GM18499 (cell line): ENCODE measurements around the gene ATP8A1.
"Not testable (repeated sequence)": the region's sequence is repeated elsewhere in the genome, so short reads cannot be mapped to it uniquely, and the experiment has no call there.

Experiments
- ATAC-seq: cut with Tn5 transposase; IDR thresholded peaks from one replicate; pipeline ENCODE4 v1.9.1; 2021; ENCODE audit warnings: moderate number of reproducible peaks; ENCODE audit not compliant: insufficient read depth, unreplicated experiment

The ATP8A1 gene

GRCh38 chr4:42652529-42653231 lies 4.2 kb downstream of the ATP8A1 start:
- not testable (repeated sequence) for ATAC-seq

- no peak for ATAC-seq
Observed at GRCh38 chr4:42649870-42650269, 7.0 kb downstream of the ATP8A1 start.

- no peak for ATAC-seq
Observed at GRCh38 chr4:42646999-42647541, 9.8 kb downstream of the ATP8A1 start.

- no peak for ATAC-seq
Observed at GRCh38 chr4:42646013-42646784, 10.7 kb downstream of the ATP8A1 start.

GRCh38 chr4:42644897-42645296 lies 12.0 kb downstream of the ATP8A1 start:
- no peak for ATAC-seq

GRCh38 chr4:42643685-42644084 lies 13.2 kb downstream of the ATP8A1 start:
- ATAC-seq: peak; percentile 63

GRCh38 chr4:42642845-42643615 lies 13.9 kb downstream of the ATP8A1 start:
- no peak for ATAC-seq

GRCh38 chr4:42642101-42642797 lies 14.7 kb downstream of the ATP8A1 start:
- ATAC-seq: no peak

GRCh38 chr4:42641656-42642055 lies 15.2 kb downstream of the ATP8A1 start:
- no peak for ATAC-seq

GRCh38 chr4:42641161-42641560 lies 15.7 kb downstream of the ATP8A1 start:
- ATAC-seq: no peak

GRCh38 chr4:42640613-42641012 lies 16.3 kb downstream of the ATP8A1 start:
- ATAC-seq: no peak

GRCh38 chr4:42638993-42639392 lies 17.9 kb downstream of the ATP8A1 start:
- ATAC-seq: peak; percentile 53

GRCh38 chr4:42638321-42638720 lies 18.6 kb downstream of the ATP8A1 start:
- no peak for ATAC-seq

GRCh38 chr4:42637867-42638266 lies 19.0 kb downstream of the ATP8A1 start:
- ATAC-seq: no peak

- ATAC-seq: no peak
Observed at GRCh38 chr4:42637104-42637503, 19.8 kb downstream of the ATP8A1 start.

GRCh38 chr4:42636645-42636949 lies 20.3 kb downstream of the ATP8A1 start:
- ATAC-seq: no peak

- ATAC-seq: peak; percentile 80
Observed at GRCh38 chr4:42633605-42634388, 23.1 kb downstream of the ATP8A1 start.

- no peak for ATAC-seq
Observed at GRCh38 chr4:42632653-42633382, 24.1 kb downstream of the ATP8A1 start.

GRCh38 chr4:42630908-42631307 lies 26.0 kb downstream of the ATP8A1 start:
- no peak for ATAC-seq
